SK-N-SH (cell line): ENCODE data around the gene CALCB. TPM values are rescaled to one million over a fixed set of nuclear protein-coding genes. Genes with fewer than 3 reads are reported as not detected.

Source experiments
- CTCF ChIA-PET: fragments of 300-600, 350-600 bp; formaldehyde crosslinking; extraction: SDS; loops from one replicate; lab custom pipeline; 2021; lab: Yijun Ruan, JAX
- POLR2A ChIA-PET: fragments of 350-600 bp; sonication (Branson Sonifier 250); formaldehyde crosslinking; extraction: SDS; loops from one replicate; lab custom pipeline; 2020; ENCODE audit warnings: antibody characterized with exemption, inconsistent platforms; lab: Yijun Ruan, JAX
- DNase-seq: peaks from one replicate; pipeline ENCODE4 v3.0.0; 2012
- H2AFZ ChIP-seq: fragments of 200-600 bp; sonication (generic); 2 replicates; pipeline ENCODE4 v1.8.1; 2016; ENCODE audit warnings: antibody characterized with exemption, mild to moderate bottlenecking, low read depth
- H3F3A ChIP-seq: fragments of 200-600 bp; sonication (generic); replicated peaks from 2 replicates; pipeline ENCODE3; 2016; ENCODE audit warnings: antibody characterized with exemption, mild to moderate bottlenecking; ENCODE audit not compliant: insufficient read depth
- H3K27ac ChIP-seq, 2 experiments: fragments of 200-500 bp in 1 of 2; fragments of 200-600 bp in 1 of 2; sonication (Bioruptor generic) in 1 of 2; sonication (generic), shearing (Covaris generic) in 1 of 2; 2 replicates each; pipeline versions ENCODE4 v1.5.1 to v1.6.1; 2014 to 2016; ENCODE audit warnings: low read depth in 2 of 2, inconsistent platforms in 1 of 2, low read length in 1 of 2, mild to moderate bottlenecking in 1 of 2, mixed read lengths in 1 of 2
- H3K27me3 ChIP-seq: fragments of 200-600 bp; sonication (generic), shearing (Covaris generic); 2 replicates; pipeline ENCODE4 v1.6.1; 2016; ENCODE audit warnings: mixed run types; ENCODE audit not compliant: insufficient read depth
- H3K36me3 ChIP-seq, 2 experiments: fragments of 200-500 bp in 1 of 2; fragments of 200-600 bp in 1 of 2; sonication (Bioruptor generic) in 1 of 2; sonication (generic) in 1 of 2; replicated peaks in 1 of 2; 2 replicates each; pipeline versions ENCODE3 to v1.5.1; 2014 to 2016; ENCODE audit warnings: low read length in 1 of 2, mild to moderate bottlenecking in 1 of 2; ENCODE audit not compliant: insufficient read depth in 2 of 2, control insufficient read depth in 1 of 2
- H3K4me1 ChIP-seq, 2 experiments: fragments of 200-500 bp in 1 of 2; fragments of 200-600 bp in 1 of 2; sonication (Bioruptor generic) in 1 of 2; sonication (generic), shearing (Covaris generic) in 1 of 2; 2 replicates each; pipeline versions ENCODE4 v1.5.1 to v1.6.1; 2014 to 2016; ENCODE audit warnings: low read depth in 1 of 2, low read length in 1 of 2, mixed run types in 1 of 2; ENCODE audit not compliant: insufficient read depth in 2 of 2, control insufficient read depth in 1 of 2
- H3K4me2 ChIP-seq: fragments of 200-600 bp; sonication (generic), shearing (Covaris generic); 2 replicates; pipeline ENCODE4 v1.6.1; 2017; ENCODE audit warnings: mixed run types
- H3K4me3 ChIP-seq, 2 experiments: fragments of 200-500 bp in 1 of 2; fragments of 200-600 bp in 1 of 2; sonication (Bioruptor generic) in 1 of 2; sonication (generic), shearing (Covaris generic) in 1 of 2; 2 replicates each; pipeline versions ENCODE4 v1.5.1 to v1.8.1; 2014 to 2016; ENCODE audit warnings: low read depth in 2 of 2, inconsistent platforms in 1 of 2, low read length in 1 of 2, mild to moderate bottlenecking in 1 of 2, mixed read lengths in 1 of 2, moderate library complexity in 1 of 2
- H3K79me2 ChIP-seq: fragments of 200-600 bp; sonication (generic); 2 replicates; pipeline ENCODE4 v1.8.1; 2017; ENCODE audit warnings: mild to moderate bottlenecking; ENCODE audit not compliant: insufficient read depth
- H3K9ac ChIP-seq: fragments of 200-600 bp; sonication (generic); 2 replicates; pipeline ENCODE4 v1.6.1; 2017; ENCODE audit warnings: mixed run types
- H3K9me2 ChIP-seq: fragments of 200-600 bp; sonication (generic); 2 replicates; pipeline ENCODE4 v1.6.1; 2017; ENCODE audit warnings: mixed run types
- H3K9me3 ChIP-seq: fragments of 200-600 bp; sonication (generic); 2 replicates; pipeline ENCODE4 v1.6.1; 2017; ENCODE audit warnings: mixed run types, mild to moderate bottlenecking, moderate library complexity
- H4K20me1 ChIP-seq: fragments of 200-600 bp; sonication (generic); 2 replicates; pipeline ENCODE4 v1.6.1; 2017; ENCODE audit warnings: mild to moderate bottlenecking, mixed run types; ENCODE audit not compliant: insufficient read depth
- ELF1 ChIP-seq: IDR thresholded peaks from 2 replicates; pipeline ENCODE4 v1.4.0; 2012
- EP300 ChIP-seq, 2 experiments: IDR thresholded peaks; 2 replicates each; pipeline versions ENCODE4 v1.4.0 to v1.6.1; 2012; ENCODE audit warnings: borderline replicate concordance in 1 of 2, low read depth in 1 of 2, low read length in 1 of 2
- EZH2phosphoT487 ChIP-seq: fragments of 200-600 bp; sonication (generic); IDR thresholded peaks from 2 replicates; pipeline ENCODE4 v1.6.1; 2017; ENCODE audit warnings: low read depth, mixed run types, mild to moderate bottlenecking, antibody characterized with exemption, moderate library complexity, borderline replicate concordance
- FOSL2 ChIP-seq: IDR thresholded peaks from 2 replicates; pipeline ENCODE4 v1.4.0; 2012; ENCODE audit warnings: low read depth, mild to moderate bottlenecking, moderate library complexity, borderline replicate concordance
- FOXJ3 ChIP-seq: sonication (generic); formaldehyde crosslinking; IDR thresholded peaks from 2 replicates; pipeline ENCODE4 v1.5.1; 2020; ENCODE audit warnings: mild to moderate bottlenecking, missing genetic modification reagents
- GATA2 ChIP-seq: sonication (generic); formaldehyde crosslinking; IDR thresholded peaks from 2 replicates; pipeline ENCODE4 v1.5.0; 2020; ENCODE audit warnings: mild to moderate bottlenecking, missing genetic modification reagents
- JUND ChIP-seq: IDR thresholded peaks from 2 replicates; pipeline ENCODE4 v1.4.0; 2012
- MEF2A ChIP-seq: IDR thresholded peaks from 2 replicates; pipeline ENCODE4 v1.4.0; 2012; ENCODE audit warnings: low read depth, borderline replicate concordance
- RAD21 ChIP-seq: IDR thresholded peaks from 2 replicates; pipeline ENCODE4 v1.6.1; 2012; ENCODE audit warnings: mild to moderate bottlenecking, low read length
- RCOR1 ChIP-seq: fragments of 150-350 bp; IDR thresholded peaks from 2 replicates; pipeline ENCODE4 v1.6.1; 2017; ENCODE audit warnings: antibody characterized with exemption, low read length
- RFX5 ChIP-seq: IDR thresholded peaks from 2 replicates; pipeline ENCODE4 v1.6.1; 2012; ENCODE audit warnings: mild to moderate bottlenecking, improper control_type of control experiment, low read length
- SIN3A ChIP-seq: IDR thresholded peaks from 2 replicates; pipeline ENCODE4 v1.6.1; 2012; ENCODE audit warnings: low read depth, mild to moderate bottlenecking, low read length, moderate library complexity, borderline replicate concordance
- SMC3 ChIP-seq: IDR thresholded peaks from 2 replicates; pipeline ENCODE4 v1.6.1; 2012; ENCODE audit warnings: low read depth, low read length, improper control_type of control experiment
- TCF12 ChIP-seq: IDR thresholded peaks from 2 replicates; pipeline ENCODE4 v1.4.0; 2012
- WGBS: methylation state at CpG from one replicate; pipeline ENCODE4 v1.1.6; 2017; ENCODE audit warnings: low lambda C conversion rate; 5-methylcytosine and 5-hydroxymethylcytosine counted together
- polyA plus RNA-seq, 3 experiments: library from polyadenylated mRNA; depleted of rRNA; stranded (reverse); fragments of >200 nt; gene quantifications; 2 replicates each; pipeline ENCODE4 v1.2.3, GENCODE V29; 2012
- TF ChIP-seq, protein P1 (sequence below): fragments of 200-600 bp; sonication (generic); IDR thresholded peaks from 2 replicates; pipeline ENCODE4 v1.6.1; 2017; ENCODE audit warnings: antibody characterized with exemption, mild to moderate bottlenecking, moderate library complexity
- TF ChIP-seq, protein P2 (sequence below): IDR thresholded peaks from 2 replicates; pipeline ENCODE4 v1.4.0; 2012; ENCODE audit warnings: low read depth, borderline replicate concordance
- TF ChIP-seq, protein P3 (sequence below): fragments of 150-350 bp; IDR thresholded peaks from 2 replicates; pipeline ENCODE4 v1.6.1; 2017; ENCODE audit warnings: antibody characterized with exemption, low read length, low read depth, borderline replicate concordance

Gene CALCB
- polyA plus RNA-seq, 1 of the 3 experiments (the other 2 are of a cell fraction), result 0.07 TPM

GRCh38 chr11:15057329-15057728 lies 16.1 kb upstream of the CALCB start:
- Histone ChIP-seq H3K4me3 (no peak overlapping the region), H3K27me3 (no peaks in the 10 kb centered on the region), H3K9me3 (no peaks in the 10 kb centered on the region), H2AFZ (no peak overlapping the region), H3K9me2 (no peaks in the 10 kb centered on the region), H3K27ac (no peak overlapping the region), H3K9ac (no peak overlapping the region), H4K20me1 (no peaks in the 10 kb centered on the region), H3F3A (no peaks in the 10 kb centered on the region), H3K79me2 (no peaks in the 10 kb centered on the region), H3K36me3 (no peaks in the 10 kb centered on the region), H3K4me1 (no peaks in the 10 kb centered on the region), H3K4me2 (no peak overlapping the region)
- CTCF ChIA-PET, result interaction anchor here (5.4 kb wide), 1 partner anchor 17 kb away, joined by 33 read pairs; the partner anchor contains the start of gene CALCB
- no peak for DNase-seq
- POLR2A ChIA-PET, result no interaction called here
- TF ChIP-seq, protein P1, sequence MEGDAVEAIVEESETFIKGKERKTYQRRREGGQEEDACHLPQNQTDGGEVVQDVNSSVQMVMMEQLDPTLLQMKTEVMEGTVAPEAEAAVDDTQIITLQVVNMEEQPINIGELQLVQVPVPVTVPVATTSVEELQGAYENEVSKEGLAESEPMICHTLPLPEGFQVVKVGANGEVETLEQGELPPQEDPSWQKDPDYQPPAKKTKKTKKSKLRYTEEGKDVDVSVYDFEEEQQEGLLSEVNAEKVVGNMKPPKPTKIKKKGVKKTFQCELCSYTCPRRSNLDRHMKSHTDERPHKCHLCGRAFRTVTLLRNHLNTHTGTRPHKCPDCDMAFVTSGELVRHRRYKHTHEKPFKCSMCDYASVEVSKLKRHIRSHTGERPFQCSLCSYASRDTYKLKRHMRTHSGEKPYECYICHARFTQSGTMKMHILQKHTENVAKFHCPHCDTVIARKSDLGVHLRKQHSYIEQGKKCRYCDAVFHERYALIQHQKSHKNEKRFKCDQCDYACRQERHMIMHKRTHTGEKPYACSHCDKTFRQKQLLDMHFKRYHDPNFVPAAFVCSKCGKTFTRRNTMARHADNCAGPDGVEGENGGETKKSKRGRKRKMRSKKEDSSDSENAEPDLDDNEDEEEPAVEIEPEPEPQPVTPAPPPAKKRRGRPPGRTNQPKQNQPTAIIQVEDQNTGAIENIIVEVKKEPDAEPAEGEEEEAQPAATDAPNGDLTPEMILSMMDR, result no peak
- 29% methylated on average over 1 of the region's 1 CpG for WGBS

- Histone ChIP-seq H3K9ac (no peak overlapping the region), H3K4me3 (no peak overlapping the region), H3F3A (no peaks in the 10 kb centered on the region), H3K27ac (no peak overlapping the region), H3K36me3 (no peaks in the 10 kb centered on the region), H3K9me3 (no peaks in the 10 kb centered on the region), H3K27me3 (no peaks in the 10 kb centered on the region), H2AFZ (no peak overlapping the region), H3K4me1 (no peaks in the 10 kb centered on the region), H3K4me2 (no peak overlapping the region), H3K9me2 (no peaks in the 10 kb centered on the region), H4K20me1 (no peaks in the 10 kb centered on the region), H3K79me2 (no peaks in the 10 kb centered on the region)
- ChIA-PET CTCF (interaction anchor here (0.6 to 5.4 kb wide), 4 partner anchors 15 to 269 kb away, joined by 3 to 33 read pairs (median 3); partner anchors contain the start of gene CALCB), POLR2A (no interaction called here)
- TF ChIP-seq FOXJ3 (CRISPR knock-in tag) (no peak), EP300 (IDR thresholded peaks at IDR 0.05; ENCODE audit: borderline replicate concordance in 1 of 2, low read depth in 1 of 2, low read length in 1 of 2) (no peak), MEF2A (no peak), TCF12 (no peak), SIN3A (no peak), FOSL2 (no peak), SMC3 (no peak), EZH2phosphoT487 (no peak), GATA2 (no peak), RFX5 (no peak), RCOR1 (no peak), ELF1 (no peak), JUND (no peak), RAD21 (no peak)
- TF ChIP-seq, protein P2, sequence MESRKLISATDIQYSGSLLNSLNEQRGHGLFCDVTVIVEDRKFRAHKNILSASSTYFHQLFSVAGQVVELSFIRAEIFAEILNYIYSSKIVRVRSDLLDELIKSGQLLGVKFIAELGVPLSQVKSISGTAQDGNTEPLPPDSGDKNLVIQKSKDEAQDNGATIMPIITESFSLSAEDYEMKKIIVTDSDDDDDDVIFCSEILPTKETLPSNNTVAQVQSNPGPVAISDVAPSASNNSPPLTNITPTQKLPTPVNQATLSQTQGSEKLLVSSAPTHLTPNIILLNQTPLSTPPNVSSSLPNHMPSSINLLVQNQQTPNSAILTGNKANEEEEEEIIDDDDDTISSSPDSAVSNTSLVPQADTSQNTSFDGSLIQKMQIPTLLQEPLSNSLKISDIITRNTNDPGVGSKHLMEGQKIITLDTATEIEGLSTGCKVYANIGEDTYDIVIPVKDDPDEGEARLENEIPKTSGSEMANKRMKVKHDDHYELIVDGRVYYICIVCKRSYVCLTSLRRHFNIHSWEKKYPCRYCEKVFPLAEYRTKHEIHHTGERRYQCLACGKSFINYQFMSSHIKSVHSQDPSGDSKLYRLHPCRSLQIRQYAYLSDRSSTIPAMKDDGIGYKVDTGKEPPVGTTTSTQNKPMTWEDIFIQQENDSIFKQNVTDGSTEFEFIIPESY, result no peak
- TF ChIP-seq, protein P3, sequence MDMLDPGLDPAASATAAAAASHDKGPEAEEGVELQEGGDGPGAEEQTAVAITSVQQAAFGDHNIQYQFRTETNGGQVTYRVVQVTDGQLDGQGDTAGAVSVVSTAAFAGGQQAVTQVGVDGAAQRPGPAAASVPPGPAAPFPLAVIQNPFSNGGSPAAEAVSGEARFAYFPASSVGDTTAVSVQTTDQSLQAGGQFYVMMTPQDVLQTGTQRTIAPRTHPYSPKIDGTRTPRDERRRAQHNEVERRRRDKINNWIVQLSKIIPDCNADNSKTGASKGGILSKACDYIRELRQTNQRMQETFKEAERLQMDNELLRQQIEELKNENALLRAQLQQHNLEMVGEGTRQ, result no peak
- DNase-seq, result no peak
- 24% methylated on average over 2 of the region's 2 CpGs for WGBS
These were observed 14.1 kb upstream of the CALCB start for GRCh38 chr11:15059132-15059915.
